Bone marrow (tissue), 2 donors: ENCODE measurements around the gene REXO1.

Experiments
- DNase-seq, 2 donors: peaks; one replicate each; lab custom pipeline; 2025; lab: John Stamatoyannopoulos, UW

REXO1 gene

GRCh38 chr19:1849132-1849474, 820 bp upstream of the REXO1 start:
- DNase-seq: no peak

- DNase-seq: peak in 1 of 2 donors; percentile 34
These were observed 442 bp downstream of the REXO1 start for GRCh38 chr19:1847684-1848398.

DNA sequence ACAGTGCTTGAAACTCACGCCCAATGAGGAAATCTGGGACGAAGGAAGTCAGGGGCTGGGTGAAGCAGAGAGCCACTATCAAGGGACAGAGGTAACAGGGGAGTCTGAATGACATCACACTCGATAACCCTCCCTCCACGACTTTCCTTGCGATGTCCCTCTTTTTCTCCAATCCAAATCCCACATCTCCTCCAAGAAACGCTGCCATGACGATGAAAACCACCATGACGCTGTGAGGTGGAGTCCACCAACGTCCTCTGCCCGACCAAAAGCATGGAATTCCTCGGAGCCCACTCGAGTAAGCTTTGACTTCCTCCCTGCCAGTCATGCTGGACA, 967 bp downstream of the REXO1 start:
- DNase-seq: peak in 1 of 2 donors; percentile 34

- no peak for DNase-seq
These were observed 1.6 kb downstream of the REXO1 start for GRCh38 chr19:1846517-1847204.

DNA sequence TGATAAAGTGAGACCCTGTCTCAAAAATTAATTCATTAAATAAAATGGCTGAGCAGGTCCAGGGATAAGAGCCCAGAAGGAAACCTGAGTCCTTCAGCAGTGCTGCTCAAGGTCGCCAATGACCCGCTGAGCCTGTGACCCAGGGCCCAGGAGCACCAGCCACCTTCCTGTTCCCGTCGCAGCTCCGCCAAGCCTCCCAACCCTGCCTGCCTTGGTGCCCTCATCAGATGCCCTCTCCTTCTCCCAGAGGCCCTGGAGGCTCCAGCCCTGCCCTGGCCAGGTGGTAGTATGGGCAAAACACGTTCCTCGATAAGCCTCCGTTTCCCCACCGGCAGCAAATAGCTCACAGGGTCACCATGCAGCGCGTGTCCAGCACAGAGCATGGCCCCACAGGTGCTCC, 2.6 kb downstream of the REXO1 start:
- DNase-seq: no peak

GRCh38 chr19:1845125-1845515, 3.2 kb downstream of the REXO1 start:
- DNase-seq: no peak

GRCh38 chr19:1844513-1845124, 3.7 kb downstream of the REXO1 start:
- no peak for DNase-seq

- DNase-seq: no peak
These were observed 4.5 kb downstream of the REXO1 start for GRCh38 chr19:1843646-1844394.

DNA sequence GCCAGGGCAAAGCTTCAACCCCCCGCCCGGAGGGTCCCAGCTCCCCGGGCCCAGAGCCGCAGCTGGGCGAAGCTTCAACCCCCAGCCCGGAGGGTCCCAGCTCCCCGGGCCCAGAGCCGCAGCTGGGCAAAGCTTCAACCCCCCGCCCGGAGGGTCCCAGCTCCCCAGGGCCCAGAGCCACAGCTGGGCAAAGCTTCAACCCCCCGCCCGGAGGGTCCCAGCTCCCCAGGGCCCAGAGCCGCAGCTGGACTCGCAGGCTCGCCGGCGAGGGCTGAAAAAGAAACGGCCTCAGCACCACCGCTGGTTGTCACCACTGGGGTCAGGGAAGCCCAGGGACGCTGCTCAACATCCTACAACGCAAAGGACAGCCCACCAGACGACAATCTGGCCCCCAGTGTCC, 5.2 kb downstream of the REXO1 start:
- DNase-seq: no peak

DNA sequence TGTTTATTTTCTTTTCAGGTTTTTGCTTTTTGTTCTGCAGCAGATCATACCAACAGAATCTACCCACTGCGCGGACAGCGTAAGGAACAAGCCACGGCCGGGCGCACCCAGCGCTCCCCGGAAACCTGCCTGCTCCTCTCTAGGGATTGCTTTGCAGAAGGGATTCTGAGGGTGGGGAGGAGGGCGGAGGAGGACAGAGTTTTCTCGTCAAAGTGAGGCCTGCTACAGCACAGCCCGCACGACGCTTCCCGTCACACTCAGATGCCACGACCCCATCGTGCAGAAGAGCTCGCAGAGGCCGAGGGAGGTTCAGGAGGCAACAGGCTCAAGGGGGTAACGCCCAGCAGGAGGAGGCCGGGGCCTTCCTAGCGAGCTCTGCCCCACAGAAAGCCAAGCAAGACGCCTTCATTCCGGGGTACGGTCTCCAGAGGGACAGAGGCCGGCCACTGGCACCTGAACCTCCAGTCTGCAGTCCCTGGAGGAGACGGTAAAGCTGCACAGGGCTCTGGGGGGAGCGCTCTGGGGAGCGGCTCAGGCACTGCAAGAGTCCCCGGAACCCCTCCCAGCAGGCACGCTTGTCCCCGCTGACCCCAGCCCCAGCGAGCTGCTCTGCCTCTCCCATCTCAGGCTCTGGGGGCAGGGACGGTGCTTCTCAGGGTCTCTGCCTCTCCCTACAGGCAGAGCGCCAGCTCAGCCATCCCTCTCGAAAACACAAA, 6.9 kb downstream of the REXO1 start:
- DNase-seq: no peak

DNA sequence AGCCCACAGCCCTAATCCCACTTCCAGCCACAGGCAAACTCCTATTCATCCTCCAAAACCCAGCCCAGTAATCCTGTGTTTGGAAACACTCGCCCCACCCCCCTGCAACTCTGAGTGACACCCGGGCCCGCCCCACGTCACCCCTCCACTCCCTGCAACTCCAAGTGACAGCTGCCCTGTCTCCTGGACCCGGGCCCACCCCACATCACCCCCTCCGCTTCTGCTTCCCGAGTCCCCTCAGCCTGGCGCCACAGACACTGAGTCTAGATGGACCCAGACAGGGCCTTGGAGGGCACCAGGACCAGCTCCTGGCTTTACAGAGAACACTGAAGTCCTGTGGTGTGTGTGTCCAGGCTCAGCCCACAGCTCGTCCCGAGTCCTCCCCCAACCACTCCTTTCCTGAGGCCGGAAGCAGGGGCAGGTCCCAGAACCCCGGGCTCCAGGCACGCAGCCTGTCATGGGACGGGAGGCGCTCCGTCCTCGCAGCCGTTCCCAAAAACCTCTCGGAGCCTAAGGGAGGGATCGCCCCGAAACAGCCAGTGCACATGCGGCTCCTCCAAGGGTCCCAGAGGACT, 7.7 kb downstream of the REXO1 start:
- DNase-seq: no peak

DNA sequence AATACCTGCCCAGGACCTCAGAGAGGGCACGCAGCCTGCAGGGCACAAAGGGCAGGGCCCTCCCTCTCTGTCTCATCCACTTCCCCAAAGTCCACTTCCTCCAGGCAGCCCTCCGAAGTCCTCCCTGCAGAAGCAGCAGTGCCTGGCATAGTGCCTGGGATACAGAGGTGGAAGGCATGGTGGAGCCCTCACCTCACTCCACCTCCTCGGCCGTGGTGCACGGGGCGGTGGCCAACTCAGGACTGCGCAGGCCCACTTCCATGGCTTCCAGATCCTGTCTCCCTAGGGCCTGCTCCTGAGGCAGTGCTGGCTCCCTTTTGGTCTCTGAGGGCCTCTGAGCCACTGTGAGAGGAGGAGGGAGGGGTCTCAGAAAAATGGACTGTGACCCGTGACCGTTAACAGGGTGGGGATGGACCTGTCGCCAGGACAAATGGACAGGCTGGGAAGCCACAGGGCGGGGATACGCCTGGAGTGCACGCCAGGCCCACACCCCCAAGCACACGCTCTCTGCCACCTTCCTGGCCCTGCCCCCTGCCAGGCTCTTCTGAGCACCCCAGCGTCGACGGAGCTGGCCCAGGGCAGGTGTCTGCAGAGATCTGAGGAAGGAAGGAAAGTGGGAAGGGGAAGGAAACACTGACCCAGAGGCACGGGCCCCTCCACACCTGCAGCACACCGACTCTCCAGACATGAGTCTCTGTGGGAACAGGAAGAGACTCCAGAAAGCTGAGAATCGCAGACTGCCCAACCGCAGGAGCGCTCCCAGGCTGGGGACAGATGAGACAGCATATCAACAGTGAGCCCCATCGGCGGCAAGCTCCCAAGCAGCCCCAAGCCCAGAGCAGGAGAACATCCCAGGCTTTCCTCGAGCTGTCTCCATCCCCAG, 8.4 kb downstream of the REXO1 start:
- no peak for DNase-seq

DNA sequence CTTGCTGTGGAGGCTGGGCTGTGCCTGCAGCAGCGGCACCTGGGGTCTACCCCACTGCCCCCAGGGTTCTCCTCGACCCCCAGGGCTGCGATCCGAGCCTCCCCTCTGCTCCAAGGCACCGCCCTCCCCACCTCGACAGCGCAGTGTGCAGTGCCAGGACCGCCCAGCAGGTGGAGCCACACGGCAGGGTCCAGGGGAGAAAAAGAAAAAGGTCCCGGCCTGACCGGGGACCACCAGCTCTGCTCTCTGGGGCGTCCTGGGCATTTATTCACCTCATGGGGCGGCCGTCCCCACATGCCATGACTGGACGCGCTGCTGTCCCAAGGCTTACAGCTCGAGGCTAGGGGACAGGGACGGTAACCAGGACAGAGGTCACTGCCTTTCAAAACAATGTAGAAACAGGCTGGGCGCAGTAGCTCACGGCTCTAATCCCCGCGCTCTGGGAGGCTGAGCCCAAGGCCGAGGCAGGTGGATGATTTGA, 10.6 kb downstream of the REXO1 start:
- DNase-seq: peak in 1 of 2 donors; percentile 7

DNA sequence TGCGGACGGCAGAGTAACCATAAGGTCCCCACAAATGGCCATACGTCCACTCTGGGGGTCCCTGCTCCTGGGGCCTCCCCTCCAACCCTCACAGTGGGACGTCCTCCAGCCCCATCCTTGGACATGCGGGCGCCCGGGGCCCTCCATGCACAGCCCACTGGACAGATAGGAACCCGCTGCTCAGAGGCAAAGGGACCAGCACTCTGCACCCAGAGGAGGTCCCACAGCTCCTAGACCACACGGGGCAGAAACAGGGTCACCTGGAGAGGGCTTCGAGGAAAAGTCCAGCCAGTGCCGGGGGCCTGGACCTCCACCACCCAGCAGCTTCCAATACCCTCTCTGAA, 11.1 kb downstream of the REXO1 start:
- DNase-seq: no peak

GRCh38 chr19:1836458-1837221, 11.6 kb downstream of the REXO1 start:
- no peak for DNase-seq

DNA sequence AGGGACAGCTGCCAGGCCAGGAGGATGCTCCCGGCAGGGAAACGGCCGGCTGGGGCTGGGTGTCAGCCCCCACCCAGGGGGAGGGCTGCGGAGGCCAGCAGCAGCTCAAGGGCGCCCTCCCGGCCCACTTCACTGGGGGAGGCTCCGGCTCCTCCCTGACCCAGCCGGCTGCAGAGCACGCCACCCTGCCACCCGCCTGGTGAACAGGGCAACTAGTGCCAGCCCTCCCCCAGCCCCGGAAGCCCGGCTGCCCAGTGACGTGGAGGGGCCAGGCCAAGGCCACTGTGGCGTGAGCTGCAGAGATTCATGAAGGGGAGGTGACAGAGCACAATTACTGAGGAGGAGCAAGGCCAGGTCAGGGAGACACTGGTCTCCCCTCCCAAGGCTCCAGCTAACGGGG, 14.7 kb downstream of the REXO1 start:
- DNase-seq: no peak

DNA sequence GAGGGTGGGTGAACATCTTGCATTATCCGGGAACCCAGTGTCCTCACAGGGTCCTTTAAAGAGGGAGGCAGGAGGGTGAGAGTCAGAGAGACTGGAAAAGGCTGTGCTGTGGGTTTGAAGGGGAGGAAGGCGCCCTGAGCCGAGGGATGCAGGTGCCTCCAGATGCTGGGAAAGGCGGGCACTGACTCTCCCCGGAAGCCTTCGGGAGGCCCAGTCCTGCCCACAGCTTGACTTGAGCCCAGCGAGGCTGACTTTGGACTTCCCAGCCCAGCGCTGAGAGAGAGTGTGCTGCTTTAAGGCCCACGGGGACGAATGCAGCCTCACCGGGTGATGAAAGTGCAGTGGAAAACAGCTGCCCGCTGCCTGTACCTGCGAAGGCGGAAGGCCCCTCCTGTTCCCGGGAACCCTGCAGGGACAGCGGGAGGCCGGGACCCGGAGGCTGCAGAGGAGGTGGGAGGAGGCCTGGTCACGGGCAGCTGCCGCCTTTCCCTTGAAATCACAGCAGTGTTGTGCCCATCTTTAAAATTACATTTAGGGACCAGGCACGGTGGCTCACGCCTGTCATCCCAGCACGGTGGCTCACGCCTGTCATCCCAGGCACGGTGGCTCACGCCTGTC, 16.1 kb downstream of the REXO1 start:
- no peak for DNase-seq

- DNase-seq: no peak
These were observed 17.3 kb downstream of the REXO1 start for GRCh38 chr19:1830978-1831377.

- no peak for DNase-seq
These were observed 17.7 kb downstream of the REXO1 start for GRCh38 chr19:1830568-1830967.

DNA sequence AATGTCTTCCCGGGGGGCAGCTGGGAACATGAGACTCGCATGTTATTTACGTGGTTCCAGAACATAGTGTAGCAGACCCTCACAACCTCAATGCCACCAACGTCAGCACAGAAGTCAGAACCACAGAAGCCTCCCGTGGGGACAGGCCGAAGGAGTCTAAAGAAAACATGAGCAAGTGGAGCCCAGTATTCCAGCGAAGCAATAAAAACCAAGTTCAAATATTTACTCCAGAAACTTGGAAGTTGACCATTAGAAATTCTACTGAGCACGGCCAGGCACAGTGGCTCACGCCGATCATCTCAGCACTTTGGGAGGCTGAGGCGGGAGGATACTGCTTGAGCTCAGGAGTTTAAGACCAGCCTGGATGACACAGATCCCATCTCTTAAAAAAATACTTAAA, 18.3 kb downstream of the REXO1 start:
- DNase-seq: no peak
